ENCODE results near the gene PJA1.

Gene PJA1

GRCh38 chrX:69163936-69164741, 1.1 kb downstream of the PJA1 start:
- peak; percentile 30 for DNase-seq (ENCODE audit: low read depth)

DNA sequence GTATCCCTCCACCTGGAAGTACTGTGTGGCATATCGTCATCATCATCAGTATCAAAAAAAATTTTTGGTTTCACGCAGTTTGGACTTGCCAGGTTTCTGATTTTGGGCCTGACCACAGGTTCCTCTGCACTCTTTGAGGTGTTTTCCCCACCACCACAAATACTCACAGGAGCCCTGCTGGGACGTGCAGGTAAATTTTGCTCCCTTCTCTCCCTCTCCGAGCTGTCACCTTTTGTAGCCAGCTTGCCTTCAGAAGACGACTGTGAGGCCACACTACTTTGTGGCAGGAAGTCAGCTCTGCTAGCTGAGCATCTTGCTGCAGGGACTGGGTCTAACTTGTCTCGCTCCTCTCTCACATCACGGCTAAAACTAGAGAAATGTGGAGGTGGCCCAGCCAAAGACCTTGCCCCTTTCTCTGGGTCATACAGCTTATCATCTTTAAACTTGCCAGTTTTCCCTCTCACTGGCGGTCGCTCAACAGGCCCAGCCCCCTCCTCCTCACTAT, 2.8 kb downstream of the PJA1 start:
- no peak for DNase-seq (ENCODE audit: low read depth)

- DNase-seq (ENCODE audit: low read depth), result no peak
These were observed 3.4 kb downstream of the PJA1 start for GRCh38 chrX:69161786-69162349.

DNA sequence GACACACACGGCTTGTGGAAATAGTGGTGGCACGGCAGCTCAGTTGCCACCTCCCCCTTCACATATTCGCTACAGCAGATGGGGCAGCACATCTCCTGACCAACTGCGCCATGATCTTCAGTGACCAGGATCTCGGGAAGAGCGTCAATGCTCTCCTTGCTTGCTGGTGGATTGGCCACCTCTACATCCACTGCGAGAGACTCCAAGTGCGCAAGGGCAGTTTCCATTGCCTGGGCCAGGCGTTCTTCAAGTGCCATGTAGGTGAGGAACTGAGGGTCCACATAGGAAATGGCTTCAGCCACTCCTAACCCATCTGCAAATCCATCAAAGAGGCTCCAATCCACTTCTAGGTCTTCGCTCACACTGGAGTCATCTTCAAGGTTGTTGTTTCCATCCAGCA, 3.9 kb downstream of the PJA1 start:
- DNase-seq (ENCODE audit: low read depth), result no peak

- DNase-seq (ENCODE audit: low read depth), result no peak
These were observed 6.9 kb downstream of the PJA1 start for GRCh38 chrX:69158166-69158980.

DNA sequence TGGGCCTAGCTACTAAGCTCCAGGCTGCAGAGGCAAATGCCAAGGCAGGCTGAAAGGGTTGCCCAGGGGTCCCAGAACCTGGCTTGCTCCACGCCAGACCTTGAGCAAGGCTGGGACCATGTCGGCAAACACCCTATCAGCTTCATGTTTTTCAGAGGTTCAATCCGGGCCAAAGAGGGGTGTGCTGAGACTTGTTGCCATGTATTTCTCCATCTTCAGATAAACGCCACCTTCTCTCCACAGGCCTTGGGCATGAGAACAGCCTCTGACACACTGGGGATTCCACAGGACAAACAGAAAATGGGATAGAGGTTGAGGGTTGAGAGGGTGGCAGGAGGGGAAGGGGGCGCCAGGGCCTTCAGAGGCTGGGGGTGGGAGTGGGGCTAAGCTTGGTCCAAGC, 8.6 kb downstream of the PJA1 start:
- no peak for DNase-seq (ENCODE audit: low read depth)

- DNase-seq (ENCODE audit: low read depth), result no peak
These were observed 9.3 kb downstream of the PJA1 start for GRCh38 chrX:69155786-69156520.

GRCh38 chrX:69154051-69154450, 11.2 kb downstream of the PJA1 start:
- no peak for DNase-seq (ENCODE audit: low read depth)

- no peak for DNase-seq (ENCODE audit: low read depth)
These were observed 12.1 kb downstream of the PJA1 start for GRCh38 chrX:69153060-69153730.

- no peak for DNase-seq (ENCODE audit: low read depth)
These were observed 12.8 kb downstream of the PJA1 start for GRCh38 chrX:69152417-69152841.

DNA sequence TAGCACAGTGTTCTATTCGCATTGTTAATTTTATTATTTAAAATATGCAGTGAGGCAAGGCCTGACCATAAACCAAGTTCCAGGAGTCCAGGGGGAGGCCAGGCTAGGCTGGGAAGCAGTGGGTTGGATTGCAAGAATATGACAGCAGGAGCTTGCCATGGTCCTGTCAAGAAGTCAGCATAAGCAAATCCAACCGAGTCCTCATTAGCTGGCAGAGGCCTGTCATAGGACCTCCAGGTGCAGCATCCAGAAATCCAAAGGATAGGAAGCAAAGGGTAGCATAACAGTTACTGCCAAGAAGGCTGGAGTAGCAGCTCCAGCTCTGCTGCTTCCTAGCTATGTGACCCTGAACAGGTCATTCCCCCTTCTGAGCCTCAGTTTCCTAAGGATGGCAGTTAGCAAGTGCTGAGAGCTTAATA, 13.4 kb downstream of the PJA1 start:
- DNase-seq (ENCODE audit: low read depth), result no peak

DNA sequence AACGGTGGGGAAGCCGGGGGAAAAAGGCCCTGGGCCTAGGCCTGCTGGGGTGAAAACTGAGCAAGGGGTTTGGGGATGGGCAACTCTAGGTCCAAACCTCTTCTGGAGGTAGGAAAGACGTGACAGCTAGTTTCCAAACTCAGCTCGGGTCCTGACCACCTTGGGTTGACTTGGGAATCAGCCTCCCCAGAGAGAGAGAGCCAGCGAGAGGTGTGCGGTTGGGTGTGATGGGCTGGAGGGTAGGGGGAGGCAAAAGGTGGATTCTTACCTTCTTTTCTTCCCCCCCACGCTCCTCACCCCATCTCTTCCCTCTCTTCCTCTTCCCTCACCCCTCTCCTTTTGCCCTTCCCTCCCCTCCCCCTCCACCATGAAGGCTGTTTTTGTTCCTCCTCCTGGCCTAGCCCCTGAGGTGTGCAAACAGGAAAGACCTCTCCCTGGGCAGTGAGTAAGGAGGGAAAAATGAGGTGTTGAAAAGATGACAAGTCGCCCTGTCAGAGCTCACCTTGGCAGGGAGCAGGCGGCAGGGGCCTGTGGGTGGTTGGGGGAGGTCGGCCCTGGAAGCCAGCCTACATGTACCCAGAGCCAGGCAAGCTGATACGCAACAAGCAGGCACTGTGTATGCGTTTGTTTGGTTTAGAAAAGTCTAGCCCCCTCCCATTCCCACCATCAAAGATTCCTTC, 14.8 kb downstream of the PJA1 start:
- no peak for DNase-seq (ENCODE audit: low read depth)

DNA sequence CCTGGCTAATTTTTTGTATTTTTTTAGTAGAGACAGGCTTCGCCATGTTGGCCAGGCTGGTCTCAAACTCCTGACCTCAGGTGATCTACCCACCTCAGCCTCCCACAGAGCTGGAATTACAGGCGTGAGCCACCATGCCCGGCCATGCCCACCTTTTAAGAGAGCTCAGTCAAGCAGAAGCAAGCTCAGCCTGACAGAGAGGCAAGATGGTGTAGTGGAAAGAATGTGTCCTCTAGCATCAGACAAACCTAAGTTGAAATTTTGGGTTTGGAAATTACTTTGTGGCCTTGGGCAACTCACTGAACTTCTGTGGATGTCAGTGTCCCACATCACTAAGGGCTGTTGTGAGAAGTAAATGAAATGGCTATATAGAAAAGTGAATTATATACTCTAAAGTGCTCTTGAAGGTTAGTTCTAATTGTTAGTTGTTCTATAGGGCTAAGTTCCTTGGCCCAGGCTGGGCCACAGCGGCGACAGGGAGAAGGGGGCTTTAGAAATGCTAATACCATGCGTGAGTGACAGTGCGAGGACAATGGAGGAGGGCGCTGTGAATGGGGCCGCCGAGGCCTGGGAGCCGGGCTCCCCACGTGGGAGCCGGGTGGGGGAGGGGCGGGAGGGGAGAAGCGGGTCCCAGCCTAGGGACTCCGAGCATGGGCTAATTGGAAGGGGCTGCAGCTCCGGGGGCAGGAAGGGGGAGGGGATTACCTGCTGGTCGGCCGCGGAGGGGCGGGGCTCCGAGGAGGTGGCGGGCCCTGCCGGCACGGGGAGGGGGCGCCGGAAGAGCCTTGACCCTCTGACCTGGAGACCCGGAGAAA, 15.6 kb downstream of the PJA1 start:
- no peak for DNase-seq (ENCODE audit: low read depth)

- no peak for DNase-seq (ENCODE audit: low read depth)
These were observed 16.3 kb downstream of the PJA1 start for GRCh38 chrX:69148946-69149345.

GRCh38 chrX:69146739-69147138, 18.5 kb downstream of the PJA1 start:
- no peak for DNase-seq (ENCODE audit: low read depth)

DNA sequence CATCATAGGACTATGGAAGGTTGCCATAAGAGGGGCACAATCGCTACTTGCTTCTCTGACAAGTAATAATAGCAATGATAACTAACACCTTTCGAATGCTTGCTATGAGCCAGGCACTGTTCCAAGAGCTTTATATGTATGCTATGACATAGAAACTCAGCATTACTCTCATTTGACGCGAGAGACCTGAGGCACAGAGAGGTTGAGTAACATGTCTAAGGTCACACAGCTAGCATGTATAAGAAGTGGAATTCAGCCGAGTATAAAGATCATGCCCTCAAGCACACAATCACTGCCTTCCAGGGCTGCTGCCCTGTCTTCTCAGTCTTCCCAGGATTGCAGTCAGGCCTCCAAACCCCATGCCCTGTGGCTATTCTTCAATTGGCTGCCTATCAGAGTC, 19.5 kb downstream of the PJA1 start:
- DNase-seq (ENCODE audit: low read depth), result no peak

- no peak for DNase-seq (ENCODE audit: low read depth)
These were observed 20.2 kb downstream of the PJA1 start for GRCh38 chrX:69144838-69145680.

DNA sequence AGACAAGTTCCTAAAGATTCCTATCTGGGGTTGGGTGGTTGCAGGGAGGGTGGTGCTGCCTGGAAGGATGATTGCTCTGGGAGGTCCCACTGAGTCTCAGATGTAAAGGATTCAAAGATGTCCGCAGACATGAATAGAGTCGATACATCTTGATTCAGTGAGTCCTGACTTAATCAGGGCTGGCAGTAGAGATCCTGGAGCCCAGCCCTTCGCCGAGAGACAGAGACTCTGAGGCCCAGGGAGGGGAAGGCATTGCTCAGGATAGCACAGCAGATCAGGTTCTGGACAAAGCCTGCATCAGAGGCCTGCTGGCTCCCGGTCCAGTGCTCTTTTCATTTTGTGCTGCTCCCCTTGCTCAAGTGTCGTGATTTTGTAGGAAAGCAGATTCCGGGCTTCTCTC, 21.7 kb downstream of the PJA1 start:
- DNase-seq (ENCODE audit: low read depth), result no peak
